A673 (cell line): ENCODE measurements around the gene BIVM.

Source experiments
- EZH2 ChIP-seq: fragments of 200-600 bp; sonication (generic); IDR thresholded peaks from 2 replicates; pipeline ENCODE4 v1.6.1; 2017; ENCODE audit warnings: borderline replicate concordance, low read depth, mild to moderate bottlenecking, mixed read lengths, antibody characterized with exemption, low read length; ENCODE audit not compliant: poor library complexity, severe bottlenecking
- TF ChIP-seq, protein P1 (sequence below): fragments of 300-800, 200-600 bp; sonication (generic); conservative IDR thresholded peaks from 2 replicates; pipeline ENCODE4 v1.5.1; 2017; ENCODE audit warnings: low read depth, mild to moderate bottlenecking, antibody characterized with exemption, low read length, moderate library complexity, mixed read lengths

DNA sequence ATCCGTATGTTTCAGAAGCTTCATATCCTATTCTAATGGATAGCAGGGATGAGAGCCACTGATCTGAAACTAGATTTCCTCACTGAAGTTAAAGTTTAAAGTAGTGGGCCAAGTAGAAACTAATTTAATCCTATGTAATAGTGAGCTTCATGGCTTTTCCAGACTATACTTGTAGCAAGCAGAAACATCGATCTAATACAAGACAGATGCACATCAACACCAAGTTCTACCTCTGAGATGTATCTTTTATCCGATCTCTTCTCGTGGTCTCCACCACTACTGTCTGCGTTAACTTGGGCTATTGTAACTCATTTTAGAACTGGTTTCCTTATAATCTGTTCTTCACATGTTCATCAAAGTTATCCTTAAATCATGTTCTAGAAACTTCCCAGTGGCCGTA is 50.0 kb downstream of the BIVM start:
- TF ChIP-seq, protein P1, sequence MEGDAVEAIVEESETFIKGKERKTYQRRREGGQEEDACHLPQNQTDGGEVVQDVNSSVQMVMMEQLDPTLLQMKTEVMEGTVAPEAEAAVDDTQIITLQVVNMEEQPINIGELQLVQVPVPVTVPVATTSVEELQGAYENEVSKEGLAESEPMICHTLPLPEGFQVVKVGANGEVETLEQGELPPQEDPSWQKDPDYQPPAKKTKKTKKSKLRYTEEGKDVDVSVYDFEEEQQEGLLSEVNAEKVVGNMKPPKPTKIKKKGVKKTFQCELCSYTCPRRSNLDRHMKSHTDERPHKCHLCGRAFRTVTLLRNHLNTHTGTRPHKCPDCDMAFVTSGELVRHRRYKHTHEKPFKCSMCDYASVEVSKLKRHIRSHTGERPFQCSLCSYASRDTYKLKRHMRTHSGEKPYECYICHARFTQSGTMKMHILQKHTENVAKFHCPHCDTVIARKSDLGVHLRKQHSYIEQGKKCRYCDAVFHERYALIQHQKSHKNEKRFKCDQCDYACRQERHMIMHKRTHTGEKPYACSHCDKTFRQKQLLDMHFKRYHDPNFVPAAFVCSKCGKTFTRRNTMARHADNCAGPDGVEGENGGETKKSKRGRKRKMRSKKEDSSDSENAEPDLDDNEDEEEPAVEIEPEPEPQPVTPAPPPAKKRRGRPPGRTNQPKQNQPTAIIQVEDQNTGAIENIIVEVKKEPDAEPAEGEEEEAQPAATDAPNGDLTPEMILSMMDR: no peak
- no peak for TF ChIP-seq EZH2
